Measurements from ENCODE around the gene PREX1. TPM values are rescaled to one million over a fixed set of nuclear protein-coding genes. Genes with fewer than 3 reads are reported as not detected.

The PREX1 gene
- total and polyA plus RNA-seq, 2 of the 4 experiments (the other 2 are of a cell fraction): 0.67 to 0.72 TPM

DNA sequence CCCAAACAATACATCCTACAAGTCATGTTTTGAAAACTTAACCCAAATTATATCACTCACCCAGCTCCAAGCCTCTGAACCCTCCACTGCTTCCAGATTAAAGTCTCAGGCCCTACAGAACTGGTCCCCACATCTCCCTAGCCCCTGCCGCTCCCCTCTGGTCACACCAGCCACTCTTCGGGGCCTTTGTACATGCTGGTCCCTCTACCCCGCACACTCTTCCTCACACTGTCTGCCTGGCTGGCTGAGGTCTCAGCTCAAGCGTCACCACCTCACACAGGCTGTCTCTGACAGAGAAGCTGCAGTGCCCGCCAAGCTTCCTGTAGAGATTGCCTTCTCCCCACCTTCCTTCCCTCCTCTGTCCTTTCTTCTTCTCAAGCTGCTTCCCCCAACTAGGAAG, 192.4 kb downstream of the PREX1 start:
- Histone ChIP-seq H3K79me1 (ENCODE audit: low read depth in 1 of 2, low read length in 2 of 2) (no peaks in the 10 kb centered on the region), H4K5ac (ENCODE audit: low read depth, low read length) (no peak overlapping the region), H2BK5ac (ENCODE audit: low read depth, low read length, poor library complexity, severe bottlenecking) (no peak overlapping the region), H2BK120ac (ENCODE audit: low read depth, low read length) (no peak overlapping the region), H2AK9ac (replicated peaks; ENCODE audit: low read depth, low read length, poor library complexity) (no peak overlapping the region), H3K9me3 (ENCODE audit: control insufficient read depth, insufficient read depth, low read length) (no peaks in the 10 kb centered on the region), H2BK20ac (ENCODE audit: low read depth, low read length) (no peak overlapping the region), H2AFZ (replicated peaks; ENCODE audit: low read length, poor library complexity) (no peak overlapping the region), H2AK5ac (ENCODE audit: low read depth, low read length) (no peak overlapping the region), H3K4me1 (ENCODE audit: control insufficient read depth, insufficient read depth, low read length) (no peaks in the 10 kb centered on the region), H3K4ac (ENCODE audit: low read depth, low read length) (no peak overlapping the region), H3K27ac (ENCODE audit: insufficient read depth, low read length) (no peak overlapping the region), H3K9me1 (ENCODE audit: insufficient read depth, low read length) (peaks cover 5% of the 10 kb centered on the region; the same call in 1 of the 2 replicates), H3K14ac (replicated peaks; ENCODE audit: low read depth, low read length) (no peak overlapping the region), H2BK15ac (ENCODE audit: low read depth, low read length) (no peak overlapping the region), H3K23ac (ENCODE audit: low read depth, low read length) (no peak overlapping the region), H3K18ac (ENCODE audit: low read depth, low read length) (no peak overlapping the region), H3K9ac (ENCODE audit: low read depth, low read length) (no peak overlapping the region), H4K91ac (ENCODE audit: insufficient read depth, low read depth, low read length) (no peak overlapping the region), H3K4me3 (ENCODE audit: insufficient read depth, low read depth, low read length) (no peak overlapping the region), H3K27me3 (ENCODE audit: control insufficient read depth, insufficient read depth, low read length) (peaks cover 2% of the 10 kb centered on the region; the same call in 1 of the 2 replicates), H3K36me3 (ENCODE audit: control insufficient read depth, insufficient read depth, low read length) (no peaks in the 10 kb centered on the region), H3K4me2 (ENCODE audit: low read depth, low read length) (no peak overlapping the region), H4K8ac (ENCODE audit: low read depth in 2 of 2, low read length in 2 of 2) (no peak overlapping the region), H3K56ac (ENCODE audit: extremely low read depth, insufficient read depth, low read length) (no peak overlapping the region), H4K20me1 (ENCODE audit: insufficient read depth, low read length) (peaks cover 4% of the 10 kb centered on the region; the same call in 1 of the 2 replicates)
- CTCF ChIA-PET: no interaction called here
- no peak for ATAC-seq (ENCODE audit: low read depth)
- dilution Hi-C loops (cut with HindIII; ENCODE audit: low sequenced_read_pairs, unreplicated experiment) (no loop called here), in situ Hi-C loops (cut with MboI; ENCODE audit: low sequenced_read_pairs) (no loop called here), intact Hi-C loops (cut with micrococcal nuclease) (loop anchor here (1.0 kb wide), 1 partner anchor 270 kb away; no protein-coding TSS in a partner anchor)
- POLR2A ChIA-PET (ENCODE audit: unreplicated experiment): no interaction called here
- no TSS peak for BruUV-seq (replicated peaks)
- DNase-seq: no peak
- TF ChIP-seq SMC3 (IDR thresholded peaks at IDR 0.05; ENCODE audit: low read depth, low read length) (no peak), RCOR1 (IDR thresholded peaks at IDR 0.05; ENCODE audit: insufficient replicate concordance, low read length) (no peak)
- 40% methylated on average over 1 of the region's 5 CpGs; no CpG with 5 or more reads in 1 of the 2 experiments for WGBS, 2 experiments (ENCODE audit: extremely low coverage in 2 of 2, insufficient read length in 1 of 2)
